Gastroesophageal sphincter (tissue), 4 donors: ENCODE results near the gene VLDLR. TPM values are rescaled to one million over a fixed set of nuclear protein-coding genes. Genes with fewer than 3 reads are reported as not detected.
A peak's percentile ranks its signal among the peaks of the same experiment; 100 is the strongest.

Source experiments
- ATAC-seq: fragments of 150-250 bp; one replicate; pipeline ENCODE4 v1.9.1; 2016; ENCODE audit warnings: mild to moderate bottlenecking, moderate library complexity
- H3K27ac ChIP-seq, 4 donors: fragments of 200-600 bp; sonication (generic) in 3 of 4; 1 replicate in 3 of 4; 2 replicates in 1 of 4; pipeline ENCODE4 v1.5.1; 2016 to 2019
- H3K27me3 ChIP-seq: fragments of 200-600 bp; sonication (generic); one replicate; pipeline ENCODE4 v1.5.1; 2019
- H3K36me3 ChIP-seq, 2 donors: fragments of 200-600 bp; sonication (generic); one replicate each; pipeline ENCODE4 v1.5.1; 2019; ENCODE audit warnings: control low read depth in 1 of 2
- H3K4me1 ChIP-seq, 3 donors: fragments of 200-600 bp; sonication (generic); 1 replicate in 2 of 3; 2 replicates in 1 of 3; pipeline ENCODE4 v1.5.1; 2016 to 2019; ENCODE audit warnings: control low read depth in 2 of 3
- H3K4me3 ChIP-seq, 2 donors: fragments of 200-600 bp; sonication (generic); one replicate each; pipeline ENCODE4 v1.5.1; 2019; ENCODE audit warnings: mild to moderate bottlenecking in 1 of 2, moderate library complexity in 1 of 2
- H3K9me3 ChIP-seq, 3 donors: fragments of 200-600 bp; sonication (generic); one replicate each; pipeline ENCODE4 v1.5.1; 2017 to 2019; ENCODE audit warnings: control low read depth in 2 of 3
- CTCF ChIP-seq, 4 experiments: fragments of 200-600 bp in 2 of 4; fragments of 450-650 bp in 2 of 4; sonication (generic) in 1 of 4; IDR thresholded peaks; one replicate each; pipeline ENCODE4 v1.5.1; 2017 to 2019; ENCODE audit warnings: antibody characterized with exemption in 4 of 4, mild to moderate bottlenecking in 2 of 4, moderate library complexity in 2 of 4
- EP300 ChIP-seq: sonication (generic); formaldehyde crosslinking; IDR thresholded peaks from one replicate; pipeline ENCODE4 v1.6.1; 2017; ENCODE audit warnings: antibody characterized with exemption, mild to moderate bottlenecking
- POLR2A ChIP-seq, 2 donors: fragments of 450-650 bp; IDR thresholded peaks; one replicate each; pipeline ENCODE4 v1.6.1; 2017; ENCODE audit warnings: antibody characterized with exemption in 2 of 2, mild to moderate bottlenecking in 2 of 2, moderate library complexity in 1 of 2
- POLR2AphosphoS5 ChIP-seq: sonication (generic); formaldehyde crosslinking; IDR thresholded peaks from one replicate; pipeline ENCODE4 v1.6.1; 2017; ENCODE audit warnings: antibody characterized with exemption
- WGBS, 2 donors: methylation state at CpG; one replicate each; pipeline ENCODE4 v1.1.5; 2018; ENCODE audit warnings: low coverage in 1 of 2; 5-methylcytosine and 5-hydroxymethylcytosine counted together
- total RNA-seq, 4 donors: library from RNA; depleted of rRNA; stranded (reverse); fragments of >200 nt; gene quantifications; one replicate each; pipeline ENCODE4 v1.1.0, GENCODE V29; 2016

The VLDLR gene
- total RNA-seq, 4 donors from 2014 or later, result 19.0 to 26.3 (median 20.8) TPM

- WGBS, 2 donors, result 94 to 100% methylated on average over 1 to 2 of the region's 2 CpGs
- ATAC-seq, result no peak
- no peaks in the 10 kb centered on the region for H3K27me3 ChIP-seq
- no peak overlapping the region for H3K27ac ChIP-seq
- peaks cover 0 to 6% (median 0%) of the 10 kb centered on the region in 3 donors for H3K4me1 ChIP-seq
- H3K9me3 ChIP-seq, result no peaks in the 10 kb centered on the region
- no peak overlapping the region for H3K4me3 ChIP-seq
- TF ChIP-seq POLR2AphosphoS5 (no peak), POLR2A (IDR thresholded peaks at IDR 0.05) (no peak), CTCF (IDR thresholded peaks at IDR 0.05) (no peak), EP300 (no peak)
- H3K36me3 ChIP-seq, result no peaks in the 10 kb centered on the region
Measured at GRCh38 chr9:2608276-2608675, 13.3 kb upstream of the VLDLR start.

- H3K27ac ChIP-seq, result no peak overlapping the region
- peaks cover 0 to 6% (median 0%) of the 10 kb centered on the region in 3 donors for H3K4me1 ChIP-seq
- no peak overlapping the region for H3K4me3 ChIP-seq
- TF ChIP-seq EP300, result no peak
- no peak for TF ChIP-seq POLR2AphosphoS5
- TF ChIP-seq CTCF (IDR thresholded peaks at IDR 0.05), result no peak
- no peaks in the 10 kb centered on the region for H3K36me3 ChIP-seq
- 70 to 78% methylated on average over 2 of the region's 2 CpGs for WGBS, 2 donors
- ATAC-seq, result peak; percentile 36
- no peaks in the 10 kb centered on the region for H3K9me3 ChIP-seq
- no peaks in the 10 kb centered on the region for H3K27me3 ChIP-seq
Measured at GRCh38 chr9:2610985-2611384, 10.6 kb upstream of the VLDLR start.

DNA sequence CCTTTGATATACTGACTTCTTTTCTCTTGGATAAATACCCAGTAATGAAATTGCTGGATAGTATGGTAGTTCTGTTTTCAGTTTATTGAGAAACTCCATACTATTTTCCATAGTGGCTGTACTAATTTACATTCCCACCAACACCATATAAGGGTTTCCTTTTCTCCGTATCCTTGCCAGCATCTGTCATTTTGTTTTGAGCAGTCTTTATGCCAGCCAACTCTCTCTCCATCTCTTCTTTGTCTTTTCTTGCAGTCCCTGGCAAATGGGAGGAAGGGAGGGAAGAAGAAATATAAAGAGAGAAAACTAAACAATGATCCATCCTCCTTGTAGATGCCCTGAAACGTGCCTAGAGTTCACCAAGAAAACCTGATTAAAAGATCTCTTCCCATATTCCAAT is 9.6 kb upstream of the VLDLR start:
- no peaks in the 10 kb centered on the region for H3K36me3 ChIP-seq
- no peaks in the 10 kb centered on the region for H3K9me3 ChIP-seq
- H3K27ac ChIP-seq, result no peak overlapping the region
- TF ChIP-seq POLR2A (IDR thresholded peaks at IDR 0.05) (no peak), EP300 (no peak), POLR2AphosphoS5 (no peak), CTCF (IDR thresholded peaks at IDR 0.05) (no peak)
- no peak overlapping the region for H3K4me3 ChIP-seq
- peaks cover 0 to 6% (median 0%) of the 10 kb centered on the region in 3 donors for H3K4me1 ChIP-seq
- H3K27me3 ChIP-seq, result no peaks in the 10 kb centered on the region
- no peak for ATAC-seq
- 64 to 73% methylated on average over 2 of the region's 2 CpGs for WGBS, 2 donors

DNA sequence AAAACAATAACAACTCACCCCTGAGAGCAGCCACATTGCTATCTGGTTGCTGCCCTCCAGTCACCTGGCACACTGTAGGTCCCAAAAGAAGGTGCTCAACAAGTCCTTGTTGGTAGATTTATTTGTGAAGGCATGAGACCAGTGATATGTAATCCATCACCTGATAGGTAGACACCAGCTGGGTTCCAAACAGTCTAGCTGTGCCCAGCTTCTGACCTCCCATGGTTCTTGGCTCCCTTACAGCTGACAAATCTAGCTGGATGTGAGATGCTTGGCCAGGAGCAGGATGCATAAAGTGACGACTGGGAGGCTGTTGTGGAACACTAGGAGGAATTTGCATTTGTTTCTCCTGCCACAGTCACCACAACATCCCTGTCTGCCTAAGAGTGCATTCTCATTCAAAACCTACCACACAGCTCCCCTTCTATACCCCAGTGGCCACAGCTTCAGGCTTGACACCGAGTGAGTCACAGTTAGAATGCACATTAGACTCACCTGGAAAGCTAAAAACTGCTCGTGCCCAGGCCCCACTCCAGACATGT is 7.8 kb upstream of the VLDLR start:
- Histone ChIP-seq H3K27ac (no peak overlapping the region), H3K36me3 (no peaks in the 10 kb centered on the region), H3K4me3 (no peak overlapping the region), H3K27me3 (no peaks in the 10 kb centered on the region), H3K4me1 (peaks cover 0 to 6% (median 0%) of the 10 kb centered on the region in 3 donors), H3K9me3 (no peaks in the 10 kb centered on the region)
- 69 to 85% methylated on average over 3 of the region's 3 CpGs for WGBS, 2 donors
- ATAC-seq, result no peak
- no peak for TF ChIP-seq POLR2A (IDR thresholded peaks at IDR 0.05)
- TF ChIP-seq EP300, result no peak
- no peak for TF ChIP-seq CTCF (IDR thresholded peaks at IDR 0.05)
- no peak for TF ChIP-seq POLR2AphosphoS5

DNA sequence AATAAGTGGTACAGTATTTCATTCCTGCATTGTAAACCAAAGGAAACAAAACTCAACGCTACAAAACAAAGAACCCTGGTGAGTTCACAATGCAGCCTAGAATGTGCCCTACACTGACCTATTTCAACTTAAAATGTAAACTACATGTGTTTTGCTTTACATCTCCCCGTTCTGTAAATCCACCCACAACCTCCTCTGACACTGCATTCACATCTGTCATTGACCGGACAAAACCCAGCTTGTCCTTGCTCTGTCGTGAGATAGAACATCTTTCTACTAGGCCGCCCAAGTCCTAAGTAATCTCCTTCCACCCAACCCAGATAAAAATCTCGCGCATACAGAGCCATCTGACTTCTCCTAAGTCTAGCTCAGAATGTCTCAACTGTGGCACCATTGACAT is 6.1 kb upstream of the VLDLR start:
- WGBS, 2 donors, result 75 to 86% methylated on average over 5 to 7 of the region's 7 CpGs
- no peaks in the 10 kb centered on the region for H3K9me3 ChIP-seq
- no peaks in the 10 kb centered on the region for H3K27me3 ChIP-seq
- ATAC-seq, result no peak
- peaks cover 0 to 11% (median 0%) of the 10 kb centered on the region in 3 donors for H3K4me1 ChIP-seq
- no peak overlapping the region for H3K4me3 ChIP-seq
- TF ChIP-seq EP300, result no peak
- no peak for TF ChIP-seq POLR2AphosphoS5
- TF ChIP-seq CTCF (IDR thresholded peaks at IDR 0.05), result no peak
- no peak for TF ChIP-seq POLR2A (IDR thresholded peaks at IDR 0.05)
- no peaks in the 10 kb centered on the region for H3K36me3 ChIP-seq
- no peak overlapping the region for H3K27ac ChIP-seq
